Globus pallidus (tissue), 1 donor: ENCODE data around the gene GFRA1.
"Not testable (repeated sequence)": the region's sequence is repeated elsewhere in the genome, so short reads cannot be mapped to it uniquely, and the experiment has no call there.

Source experiments
- DNase-seq: peaks from one replicate; pipeline ENCODE4 v3.0.0-alpha.2; 2015; ENCODE audit warnings: low spot score

GFRA1 gene

DNA sequence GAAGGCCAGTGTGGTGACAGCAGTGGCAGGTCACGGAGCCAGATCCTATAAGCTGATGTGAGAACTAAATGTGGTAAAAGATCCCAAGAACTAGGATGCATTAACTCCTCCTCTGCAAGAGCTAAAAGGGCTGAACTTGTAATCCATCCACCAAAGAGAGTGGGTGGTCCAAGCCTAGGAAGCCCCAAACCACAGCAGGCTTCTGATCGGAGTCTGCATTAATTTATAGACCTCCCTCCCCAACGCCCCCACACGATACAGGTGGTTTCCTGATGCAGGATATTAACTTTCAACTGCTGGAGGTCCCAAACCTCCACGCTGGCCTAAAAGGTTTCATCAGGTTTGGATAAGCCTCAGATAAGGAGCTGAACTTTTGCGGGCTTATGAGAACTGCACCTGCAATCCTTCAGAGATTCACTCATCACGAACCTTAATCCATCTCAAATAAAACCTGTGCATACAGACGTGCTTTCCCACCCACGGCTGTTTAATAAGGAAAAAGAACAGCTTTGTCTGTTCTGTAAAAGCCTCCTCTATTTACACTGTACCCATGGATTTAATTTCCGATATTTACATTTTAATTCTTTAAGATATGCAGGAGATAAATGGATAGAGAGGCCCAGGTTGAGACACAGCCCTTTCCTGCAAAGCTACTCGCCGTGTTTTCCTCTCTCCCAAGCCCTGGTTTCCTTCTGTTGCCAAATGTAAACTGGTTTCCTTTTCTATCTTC, 74.9 kb downstream of the GFRA1 start:
- DNase-seq = no peak

GRCh38 chr10:116195583-116195982, 77.4 kb downstream of the GFRA1 start:
- no peak for DNase-seq

- no peak for DNase-seq
Measured at GRCh38 chr10:116195039-116195438, 78.0 kb downstream of the GFRA1 start.

DNA sequence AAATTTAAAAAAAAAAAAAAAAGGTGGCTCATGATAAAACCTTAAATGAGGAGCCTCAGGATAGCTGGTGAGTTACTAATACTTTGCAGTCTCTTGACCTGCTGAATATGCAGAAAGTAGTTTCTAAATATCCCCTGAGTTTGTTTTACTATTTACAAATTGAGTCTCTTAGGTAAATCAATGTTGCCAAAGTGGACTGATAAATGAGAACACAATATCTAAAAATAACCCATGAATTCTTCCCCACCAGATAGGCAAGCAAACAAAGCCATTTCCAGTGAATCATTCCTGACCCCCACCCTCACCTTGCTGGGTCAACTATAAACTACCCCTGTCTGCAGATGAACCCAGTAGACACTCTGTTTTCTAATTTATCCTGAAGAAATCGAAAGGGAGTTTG, 78.9 kb downstream of the GFRA1 start:
- DNase-seq = no peak

DNA sequence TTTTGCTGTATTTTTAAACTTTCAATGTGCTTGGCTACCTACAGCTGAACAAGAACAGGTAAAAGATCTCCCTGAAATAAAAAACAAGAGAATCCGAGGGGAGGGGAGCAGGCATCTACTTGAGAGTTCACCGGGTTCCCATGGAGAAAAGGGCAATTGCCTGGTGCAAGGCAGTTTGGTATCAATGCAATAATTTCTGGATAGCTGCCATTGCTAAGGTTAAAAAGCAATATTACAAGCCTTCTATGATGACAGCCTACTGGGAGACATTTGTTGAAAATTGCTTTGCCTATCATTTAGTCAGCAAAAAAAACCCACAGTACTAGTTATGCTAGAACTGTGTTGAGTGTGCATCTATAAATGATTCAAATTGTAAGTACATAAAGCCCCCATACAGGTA, 82.1 kb downstream of the GFRA1 start:
- DNase-seq = no peak

DNA sequence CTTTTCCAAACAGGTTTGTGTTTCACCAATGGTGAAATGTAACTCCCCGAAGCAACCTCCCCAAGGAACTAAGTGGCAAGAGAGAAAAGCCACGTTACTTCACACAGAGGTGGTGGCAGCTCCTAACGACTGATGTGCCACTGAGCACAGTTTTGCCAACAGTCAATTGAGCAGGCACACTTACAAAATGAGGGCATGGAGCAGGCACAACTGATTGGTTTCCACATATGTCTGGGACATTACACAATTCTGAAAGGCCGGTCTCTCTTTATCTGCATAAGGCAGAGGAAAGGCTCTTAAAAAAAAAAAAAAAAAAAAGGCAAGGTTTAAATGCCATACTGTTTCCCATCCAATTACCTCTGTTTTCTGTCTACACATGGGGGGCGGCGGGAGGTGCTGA, 86.7 kb downstream of the GFRA1 start:
- DNase-seq = no peak

DNA sequence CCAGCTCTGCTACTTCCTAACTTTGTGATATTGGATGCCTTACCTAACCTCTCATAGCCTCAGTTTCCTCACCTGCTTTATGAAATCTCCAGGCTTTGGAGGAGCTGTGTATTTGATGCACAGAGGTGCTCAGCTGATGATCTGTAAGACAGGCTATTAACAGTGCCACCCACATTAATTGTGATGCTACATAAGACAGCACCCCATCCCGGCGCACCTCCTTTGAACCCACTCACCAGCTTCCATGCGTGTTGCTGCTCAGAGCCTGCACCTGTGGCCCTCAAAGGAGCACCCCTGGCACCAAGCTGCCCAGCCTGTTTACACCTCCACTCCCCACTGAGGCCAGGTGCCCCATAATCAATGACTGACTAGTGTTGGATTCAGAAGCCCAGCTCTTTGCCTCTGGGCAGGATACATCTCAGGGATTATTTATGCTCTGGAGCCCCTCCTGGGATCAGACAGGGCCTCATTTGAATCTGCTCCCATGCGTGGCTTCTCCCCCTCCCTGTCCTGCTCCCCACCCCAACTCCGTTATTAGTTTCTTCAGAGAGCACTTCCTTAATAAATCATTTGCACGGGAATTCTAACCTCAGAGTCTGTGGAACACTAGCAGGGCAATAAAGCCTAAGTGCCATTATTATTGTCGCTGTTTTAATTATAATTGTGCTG, 87.7 kb downstream of the GFRA1 start:
- DNase-seq = no peak

- no peak for DNase-seq
Measured at GRCh38 chr10:116184512-116184794, 88.6 kb downstream of the GFRA1 start.

GRCh38 chr10:116183733-116184511, 89.1 kb downstream of the GFRA1 start:
- DNase-seq = no peak

- DNase-seq = no peak
Measured at GRCh38 chr10:116182426-116182825, 90.6 kb downstream of the GFRA1 start.

- DNase-seq = no peak
Measured at GRCh38 chr10:116178086-116178605, 94.9 kb downstream of the GFRA1 start.

- no peak for DNase-seq
Measured at GRCh38 chr10:116175231-116175630, 97.8 kb downstream of the GFRA1 start.

GRCh38 chr10:116171505-116171904, 101.5 kb downstream of the GFRA1 start:
- no peak for DNase-seq

DNA sequence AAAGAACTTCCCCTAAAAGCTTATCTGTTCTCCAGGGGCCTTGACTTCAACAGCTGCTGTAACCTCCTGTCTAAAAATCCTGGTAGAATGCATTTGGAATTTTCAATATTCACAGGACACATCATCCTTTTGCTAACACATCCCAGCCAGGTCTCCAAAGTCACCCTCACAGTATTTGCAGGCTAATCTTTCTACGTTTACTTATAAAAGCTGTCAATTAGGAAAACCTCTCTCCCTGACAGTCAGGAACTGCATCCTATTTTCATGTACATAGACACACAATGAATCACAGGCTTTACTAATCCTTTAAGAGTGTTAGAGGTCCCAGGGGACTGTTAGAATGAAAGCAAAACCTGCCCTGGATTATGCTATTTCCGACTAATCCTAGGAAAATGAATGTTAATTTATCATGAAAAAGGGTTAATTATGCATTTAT, 102.2 kb downstream of the GFRA1 start:
- DNase-seq = no peak

DNA sequence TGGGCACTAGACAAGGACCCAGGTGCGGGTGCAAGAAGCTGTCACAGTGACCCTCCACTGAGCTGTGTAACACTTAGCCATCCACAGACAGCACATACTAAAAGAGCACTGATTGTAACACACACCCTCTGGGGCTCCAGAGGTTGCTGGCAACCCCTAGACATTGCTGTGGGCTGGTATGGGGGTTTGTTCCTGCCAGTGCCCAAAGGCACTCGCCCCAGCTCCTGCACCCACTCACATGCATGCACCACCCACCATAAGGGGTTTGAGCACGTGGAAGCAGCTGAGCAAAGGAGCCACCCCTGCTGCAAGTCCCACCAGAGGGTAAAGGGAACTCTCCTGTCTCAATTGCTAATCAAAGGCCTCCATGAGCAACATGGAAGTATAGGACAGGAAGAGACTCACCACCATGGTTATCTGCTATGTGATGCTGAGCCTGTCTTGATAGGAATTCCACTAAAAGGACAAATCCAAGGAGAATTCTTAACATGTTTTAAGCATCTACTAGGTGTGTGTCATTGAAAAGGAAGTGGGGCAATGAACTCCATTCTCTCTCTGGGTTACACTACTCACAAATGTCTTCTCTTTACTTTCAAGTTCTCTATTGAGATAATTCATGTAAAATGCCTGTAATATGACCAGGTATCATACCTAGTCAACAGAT, 103.1 kb downstream of the GFRA1 start:
- DNase-seq = no peak

- DNase-seq = no peak
Measured at GRCh38 chr10:116168745-116169144, 104.3 kb downstream of the GFRA1 start.

DNA sequence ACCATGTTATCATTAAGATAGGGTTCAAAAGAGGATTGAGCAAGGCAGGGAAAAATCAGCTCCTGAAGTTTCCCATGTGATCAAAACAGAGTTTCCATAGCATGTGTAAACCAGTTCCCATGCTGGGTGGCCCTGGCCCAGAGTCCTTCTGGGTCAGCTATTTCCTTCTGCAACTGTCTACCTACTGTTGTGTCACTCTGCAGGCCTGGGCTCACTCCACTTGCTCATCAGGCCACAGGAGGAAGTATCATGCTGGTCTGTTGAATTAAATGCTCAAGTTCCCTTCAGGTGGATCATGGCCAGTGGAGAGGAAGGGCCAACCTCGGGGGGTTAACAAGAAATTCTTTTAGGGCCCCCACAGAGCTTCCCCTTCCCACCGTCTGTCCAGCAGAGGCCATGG, 104.7 kb downstream of the GFRA1 start:
- DNase-seq = no peak

DNA sequence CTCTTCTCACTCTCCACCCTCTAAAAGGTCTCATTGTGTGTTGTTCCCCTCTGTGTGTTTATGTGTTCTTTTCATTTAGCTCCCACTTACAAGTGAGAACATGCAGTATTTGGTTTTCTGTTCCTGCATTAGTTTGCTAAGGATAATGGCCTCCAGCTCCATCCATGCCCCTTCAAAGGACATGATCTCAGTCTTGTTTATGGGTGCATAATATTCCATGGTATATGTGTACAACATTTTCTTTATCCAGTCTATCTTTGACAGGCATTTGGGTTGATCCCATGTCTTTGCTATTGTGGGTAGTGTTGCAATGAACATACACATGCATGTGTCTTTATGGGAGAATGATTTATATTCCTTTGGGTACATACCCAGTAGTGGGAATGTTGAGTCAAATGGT, 107.1 kb downstream of the GFRA1 start:
- not testable (repeated sequence) for DNase-seq

DNA sequence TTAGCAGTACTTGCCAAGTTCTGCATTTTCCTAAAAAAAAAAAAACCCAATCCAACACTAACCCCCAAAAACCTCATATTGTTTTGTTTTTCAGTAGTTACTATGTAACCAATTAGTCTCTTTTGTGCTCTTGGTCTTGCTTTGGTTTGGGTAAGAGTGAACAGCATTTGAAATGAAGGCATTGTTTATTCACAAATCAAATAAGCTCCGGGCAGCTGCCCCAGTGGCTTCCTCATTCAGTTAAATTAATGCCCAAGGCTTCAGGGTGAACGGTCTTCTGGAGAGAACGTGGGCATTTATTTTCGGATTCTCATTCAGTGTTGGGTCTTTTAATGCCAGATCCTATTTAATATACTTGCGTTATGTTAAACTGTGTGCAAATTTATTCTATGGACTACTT, 108.7 kb downstream of the GFRA1 start:
- peak; percentile 55 for DNase-seq

GRCh38 chr10:116163333-116164131, 109.5 kb downstream of the GFRA1 start:
- DNase-seq = peak; percentile 22

- no peak for DNase-seq
Measured at GRCh38 chr10:116162851-116163250, 110.2 kb downstream of the GFRA1 start.

DNA sequence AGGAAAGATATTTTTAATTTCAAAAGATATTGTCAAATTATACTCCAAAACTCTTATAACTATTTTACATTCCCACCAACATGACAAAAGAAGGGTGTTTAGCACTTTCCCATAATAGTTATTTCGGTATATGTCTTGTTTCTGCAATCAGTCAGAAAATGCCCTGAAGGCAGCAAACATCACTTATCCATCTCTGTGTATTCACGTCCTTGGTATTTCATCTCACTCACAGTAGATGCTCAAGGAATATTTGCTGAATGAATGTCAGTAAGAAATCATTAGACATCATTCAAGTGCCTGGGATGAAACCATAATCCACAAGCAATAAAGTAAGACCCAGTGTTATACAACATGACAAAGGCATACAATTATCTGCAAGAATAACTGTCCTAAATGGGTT, 112.7 kb downstream of the GFRA1 start:
- no peak for DNase-seq
